ENCODE results near the gene SCYL1. TPM values are rescaled to one million over a fixed set of nuclear protein-coding genes. Genes with fewer than 3 reads are reported as not detected.
A peak's percentile ranks its signal among the peaks of the same experiment; 100 is the strongest.

Gene SCYL1
- total RNA-seq, 1 experiment from 2014 or later = 106 TPM

- H3K27me3 ChIP-seq (ENCODE audit: insufficient read depth, low read depth) = no peaks in the 10 kb centered on the region
- intact Hi-C loops (cut with micrococcal nuclease; ENCODE audit: unreplicated experiment) = loop anchor here (1.0 kb wide), 2 partner anchors 14 to 29 kb away; partner anchors contain the start of gene ZNRD2
- peak overlapping the region; percentile 46; the same call in 1 of the 2 replicates for H3K4me3 ChIP-seq
- H3K27ac ChIP-seq = peak overlapping the region; percentile 48
- TF ChIP-seq EZH2 (IDR thresholded peaks at IDR 0.05; ENCODE audit: low read depth) = no peak
- peak; percentile 20; the same call in 1 of the 2 replicates for TF ChIP-seq CTCF (conservative IDR thresholded peaks at IDR 0.05)
- H3K79me2 ChIP-seq (ENCODE audit: low read depth) = no peaks in the 10 kb centered on the region
- peak overlapping the region; percentile 69 for H3K4me2 ChIP-seq
- ChIA-PET CTCF (interaction anchor here (0.6 to 2.4 kb wide), 8 partner anchors 10 to 211 kb away, joined by 3 to 25 read pairs (median 4); partner anchors contain the start of genes FAM89B and ZNRD2), POLR2A (ENCODE audit: unreplicated experiment) (interaction anchor here (0.6 to 1.3 kb wide), 7 partner anchors 29 to 362 kb away, joined by 3 to 35 read pairs (median 4); partner anchors contain the start of genes CCDC85B, FAM89B, POLA2 and ZNRD2)
- no peaks in the 10 kb centered on the region for H3K9me3 ChIP-seq (ENCODE audit: insufficient read depth, low read depth)
- peaks cover 22% of the 10 kb centered on the region for H4K20me1 ChIP-seq (ENCODE audit: insufficient read depth)
- peak; percentile 62 to 89 for DNase-seq
- peaks cover 17% of the 10 kb centered on the region for H3K36me3 ChIP-seq (ENCODE audit: low read depth)
- H3K9me2 ChIP-seq (ENCODE audit: insufficient read depth) = no peaks in the 10 kb centered on the region
- no peak overlapping the region for H2AFZ ChIP-seq
- H3K4me1 ChIP-seq (replicated peaks; ENCODE audit: insufficient read depth) = peaks cover 17% of the 10 kb centered on the region
- no TSS peak for BruUV-seq (replicated peaks)
- H3F3A ChIP-seq (ENCODE audit: insufficient read depth, low read depth) = peaks cover 85% of the 10 kb centered on the region
Observed at GRCh38 chr11:65541093-65541982, 16.5 kb downstream of the SCYL1 start.

DNA sequence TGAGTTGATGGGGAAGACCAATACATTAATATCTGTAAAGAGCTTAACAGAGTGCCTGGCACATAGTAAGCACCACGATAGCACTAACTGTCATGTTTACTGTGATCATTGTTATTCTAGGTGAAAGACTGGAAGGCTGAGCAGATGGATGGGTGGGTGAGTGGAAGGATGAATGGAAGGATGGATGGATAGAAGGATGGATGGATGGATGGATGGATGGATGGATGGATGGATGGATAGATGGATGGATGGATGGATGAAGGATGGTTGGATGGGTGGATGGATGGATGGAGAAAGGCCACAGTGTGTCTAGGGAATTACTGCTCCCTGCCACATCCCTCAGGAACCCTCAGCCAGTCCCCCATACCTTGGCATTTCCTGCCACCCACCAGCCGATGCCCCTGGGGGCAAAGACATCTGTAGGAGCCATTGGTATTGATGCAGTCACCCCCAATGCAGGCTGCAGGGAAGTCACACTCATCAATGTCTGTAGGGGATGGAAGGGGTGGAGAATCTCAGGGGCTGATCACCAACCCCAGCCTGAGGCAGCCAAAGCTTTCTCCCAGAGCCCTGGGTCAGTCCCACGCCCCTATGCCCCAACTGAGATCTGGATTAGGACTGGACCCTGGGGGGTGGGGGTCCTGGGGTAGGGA lies 18.0 kb downstream of the SCYL1 start:
- peaks cover 17% of the 10 kb centered on the region for H3K4me1 ChIP-seq (replicated peaks; ENCODE audit: insufficient read depth)
- ChIA-PET CTCF (no interaction called here), POLR2A (ENCODE audit: unreplicated experiment) (interaction anchor here (0.8 kb wide), 1 partner anchor 35 kb away, joined by 4 read pairs; no protein-coding TSS in a partner anchor)
- peaks cover 79% of the 10 kb centered on the region for H3F3A ChIP-seq (ENCODE audit: insufficient read depth, low read depth)
- intact Hi-C loops (cut with micrococcal nuclease; ENCODE audit: unreplicated experiment) = no loop called here
- H3K27ac ChIP-seq = no peak overlapping the region
- no peak overlapping the region for H3K4me2 ChIP-seq
- no peak overlapping the region for H2AFZ ChIP-seq
- DNase-seq = no peak
- H3K9me3 ChIP-seq (ENCODE audit: insufficient read depth, low read depth) = no peaks in the 10 kb centered on the region
- H4K20me1 ChIP-seq (ENCODE audit: insufficient read depth) = peaks cover 19% of the 10 kb centered on the region
- no peaks in the 10 kb centered on the region for H3K9me2 ChIP-seq (ENCODE audit: insufficient read depth)
- H3K79me2 ChIP-seq (ENCODE audit: low read depth) = no peaks in the 10 kb centered on the region; the same call in 1 of the 2 replicates
- H3K27me3 ChIP-seq (ENCODE audit: insufficient read depth, low read depth) = no peaks in the 10 kb centered on the region
- BruUV-seq (replicated peaks) = no TSS peak
- H3K36me3 ChIP-seq (ENCODE audit: low read depth) = peaks cover 30% of the 10 kb centered on the region
- H3K4me3 ChIP-seq = no peak overlapping the region
- TF ChIP-seq EZH2 (IDR thresholded peaks at IDR 0.05; ENCODE audit: low read depth) (no peak), CTCF (conservative IDR thresholded peaks at IDR 0.05) (no peak)

GRCh38 chr11:65545853-65546216 lies 21.0 kb downstream of the SCYL1 start:
- Histone ChIP-seq H3K4me1 (replicated peaks; ENCODE audit: insufficient read depth) (peaks cover 14% of the 10 kb centered on the region), H3F3A (ENCODE audit: insufficient read depth, low read depth) (peaks cover 77% of the 10 kb centered on the region), H3K36me3 (ENCODE audit: low read depth) (peaks cover 46% of the 10 kb centered on the region), H3K9me2 (ENCODE audit: insufficient read depth) (no peaks in the 10 kb centered on the region), H3K27me3 (ENCODE audit: insufficient read depth, low read depth) (no peaks in the 10 kb centered on the region), H3K9me3 (ENCODE audit: insufficient read depth, low read depth) (no peaks in the 10 kb centered on the region), H2AFZ (no peak overlapping the region), H3K4me3 (no peak overlapping the region), H3K27ac (no peak overlapping the region), H4K20me1 (ENCODE audit: insufficient read depth) (peaks cover 13% of the 10 kb centered on the region), H3K4me2 (no peak overlapping the region), H3K79me2 (ENCODE audit: low read depth) (no peaks in the 10 kb centered on the region; the same call in 1 of the 2 replicates)
- intact Hi-C loops (cut with micrococcal nuclease; ENCODE audit: unreplicated experiment) = no loop called here
- no peak for TF ChIP-seq CTCF (conservative IDR thresholded peaks at IDR 0.05)
- TF ChIP-seq EZH2 (IDR thresholded peaks at IDR 0.05; ENCODE audit: low read depth) = no peak
- POLR2A ChIA-PET (ENCODE audit: unreplicated experiment) = no interaction called here
- no peak for DNase-seq
- CTCF ChIA-PET = no interaction called here
- BruUV-seq (replicated peaks) = no TSS peak
